ENCODE measurements around the gene FKBP15. TPM values are rescaled to one million over a fixed set of nuclear protein-coding genes. Genes with fewer than 3 reads are reported as not detected.
"Not testable (repeated sequence)": the region's sequence is repeated elsewhere in the genome, so short reads cannot be mapped to it uniquely, and the experiment has no call there.

FKBP15 gene
- total RNA-seq, 4 donors from 2014 or later = 18.1 to 23.0 (median 20.6) TPM

DNA sequence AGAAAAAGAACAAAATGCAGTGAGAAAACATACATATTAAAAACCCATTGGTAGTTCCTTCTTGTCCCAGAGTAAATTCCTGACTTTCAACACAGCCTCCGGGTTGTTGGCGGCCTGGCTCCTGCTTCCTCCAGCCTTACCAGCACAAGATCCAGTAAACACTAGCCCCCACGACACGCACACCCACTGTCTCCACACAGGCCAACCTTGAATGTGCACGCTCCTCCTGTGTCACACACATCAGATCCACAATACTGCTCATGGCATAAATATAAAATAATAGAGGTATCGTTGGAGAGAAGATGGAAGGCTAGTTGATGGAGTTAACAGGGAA lies 72.7 kb downstream of the FKBP15 start:
- peaks cover 0 to 9% (median 0%) of the 10 kb centered on the region in 4 donors for H3K27me3 ChIP-seq
- TF ChIP-seq POLR2A (IDR thresholded peaks at IDR 0.05; ENCODE audit: low read depth) = no peak
- TF ChIP-seq, protein P1, sequence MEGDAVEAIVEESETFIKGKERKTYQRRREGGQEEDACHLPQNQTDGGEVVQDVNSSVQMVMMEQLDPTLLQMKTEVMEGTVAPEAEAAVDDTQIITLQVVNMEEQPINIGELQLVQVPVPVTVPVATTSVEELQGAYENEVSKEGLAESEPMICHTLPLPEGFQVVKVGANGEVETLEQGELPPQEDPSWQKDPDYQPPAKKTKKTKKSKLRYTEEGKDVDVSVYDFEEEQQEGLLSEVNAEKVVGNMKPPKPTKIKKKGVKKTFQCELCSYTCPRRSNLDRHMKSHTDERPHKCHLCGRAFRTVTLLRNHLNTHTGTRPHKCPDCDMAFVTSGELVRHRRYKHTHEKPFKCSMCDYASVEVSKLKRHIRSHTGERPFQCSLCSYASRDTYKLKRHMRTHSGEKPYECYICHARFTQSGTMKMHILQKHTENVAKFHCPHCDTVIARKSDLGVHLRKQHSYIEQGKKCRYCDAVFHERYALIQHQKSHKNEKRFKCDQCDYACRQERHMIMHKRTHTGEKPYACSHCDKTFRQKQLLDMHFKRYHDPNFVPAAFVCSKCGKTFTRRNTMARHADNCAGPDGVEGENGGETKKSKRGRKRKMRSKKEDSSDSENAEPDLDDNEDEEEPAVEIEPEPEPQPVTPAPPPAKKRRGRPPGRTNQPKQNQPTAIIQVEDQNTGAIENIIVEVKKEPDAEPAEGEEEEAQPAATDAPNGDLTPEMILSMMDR (IDR thresholded peaks at IDR 0.05) = no peak
- no peak for TF ChIP-seq POLR2AphosphoS5 (IDR thresholded peaks at IDR 0.05)
- TF ChIP-seq EP300 (IDR thresholded peaks at IDR 0.05) = no peak
- H3K36me3 ChIP-seq = no peaks in the 10 kb centered on the region
- no peak overlapping the region for H3K27ac ChIP-seq (replicated peaks in 1 of 4)
- WGBS = 91% methylated on average over 6 of the region's 6 CpGs
- H3K4me1 ChIP-seq = peaks cover 20 to 28% (median 24%) of the 10 kb centered on the region in 4 donors
- intact Hi-C loops (cut with DNase I) = no loop called here
- H3K4me3 ChIP-seq = no peak overlapping the region
- no peak for DNase-seq (ENCODE audit: extremely low spot score)
- H3K9me3 ChIP-seq = no peaks in the 10 kb centered on the region

DNA sequence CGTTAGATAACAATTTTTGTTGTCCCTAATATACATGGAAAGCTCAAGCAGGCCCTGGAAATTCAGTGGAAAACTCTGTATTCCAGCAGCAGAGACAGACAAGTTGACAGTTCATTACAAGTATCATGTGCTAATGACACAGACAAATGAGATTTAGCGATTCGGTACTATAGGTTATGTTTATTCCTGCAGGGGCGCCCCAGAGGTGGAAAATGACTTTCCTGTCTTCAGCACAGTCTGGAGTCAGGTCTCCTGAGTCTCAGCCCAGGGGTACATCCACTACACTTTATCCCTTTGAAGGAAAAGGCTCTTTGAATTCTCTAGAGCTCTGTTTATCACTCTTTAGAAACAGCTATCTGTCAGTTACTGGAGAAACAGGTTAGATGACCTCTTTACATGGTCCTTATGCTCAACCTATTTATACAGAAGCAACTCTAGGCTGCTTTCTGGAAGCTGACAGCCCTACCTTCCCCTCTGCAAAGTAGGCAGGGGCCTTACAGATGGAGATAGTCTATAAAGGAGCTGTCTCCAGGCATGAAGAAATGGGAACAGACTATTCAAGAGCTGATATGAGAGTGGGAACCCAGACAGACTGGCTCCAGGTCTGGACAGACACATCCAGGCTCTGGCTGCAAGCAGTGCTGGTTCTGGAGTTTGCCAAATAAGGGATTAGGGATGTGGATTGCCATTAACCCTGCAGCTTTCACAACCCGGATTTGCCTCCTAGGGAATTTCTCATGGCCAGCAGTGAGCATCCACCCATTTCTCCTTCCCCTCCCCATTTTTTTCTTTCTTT lies 77.4 kb downstream of the FKBP15 start:
- H3K36me3 ChIP-seq = no peaks in the 10 kb centered on the region
- DNase-seq (ENCODE audit: extremely low spot score) = no peak
- no peak overlapping the region for H3K27ac ChIP-seq (replicated peaks in 1 of 4)
- peaks cover 0 to 9% (median 0%) of the 10 kb centered on the region in 4 donors for H3K27me3 ChIP-seq
- intact Hi-C loops (cut with DNase I) = no loop called here
- H3K4me3 ChIP-seq = no peak overlapping the region
- H3K9me3 ChIP-seq = peaks cover 0 to 6% (median 2%) of the 10 kb centered on the region in 4 donors
- H3K4me1 ChIP-seq = no peaks in the 10 kb centered on the region
- 69% methylated on average over 5 of the region's 5 CpGs for WGBS
- TF ChIP-seq POLR2AphosphoS5 (IDR thresholded peaks at IDR 0.05) = no peak
- no peak for TF ChIP-seq POLR2A (IDR thresholded peaks at IDR 0.05; ENCODE audit: low read depth)
- TF ChIP-seq, protein P1 (IDR thresholded peaks at IDR 0.05) = no peak
- TF ChIP-seq EP300 (IDR thresholded peaks at IDR 0.05) = no peak

DNA sequence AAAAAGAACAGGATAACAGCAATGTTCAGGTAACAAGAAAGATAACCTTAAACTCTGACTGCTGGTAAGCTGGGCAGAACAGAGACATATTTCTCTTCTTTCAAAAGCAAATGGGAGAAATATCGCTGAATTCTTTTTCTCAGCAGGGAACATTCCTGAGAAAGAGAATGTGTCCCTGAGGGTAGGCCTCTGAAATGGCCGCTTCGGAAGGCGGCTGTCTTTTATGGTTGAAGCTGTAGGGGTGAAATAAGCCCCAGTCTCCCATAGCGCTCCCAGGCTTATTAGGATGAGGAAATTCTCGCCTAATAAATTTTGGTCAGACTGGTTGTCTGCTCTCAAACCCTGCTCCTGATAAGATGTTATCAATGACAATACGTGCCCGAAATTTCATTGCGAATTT lies 80.2 kb downstream of the FKBP15 start:
- H3K9me3 ChIP-seq; H3K4me1 ChIP-seq; intact Hi-C loops (cut with DNase I); DNase-seq (ENCODE audit: extremely low spot score); H3K27ac ChIP-seq (replicated peaks in 1 of 4); H3K4me3 ChIP-seq; H3K36me3 ChIP-seq; H3K27me3 ChIP-seq: not testable (repeated sequence)
- WGBS = 91% methylated on average over 9 of the region's 9 CpGs

DNA sequence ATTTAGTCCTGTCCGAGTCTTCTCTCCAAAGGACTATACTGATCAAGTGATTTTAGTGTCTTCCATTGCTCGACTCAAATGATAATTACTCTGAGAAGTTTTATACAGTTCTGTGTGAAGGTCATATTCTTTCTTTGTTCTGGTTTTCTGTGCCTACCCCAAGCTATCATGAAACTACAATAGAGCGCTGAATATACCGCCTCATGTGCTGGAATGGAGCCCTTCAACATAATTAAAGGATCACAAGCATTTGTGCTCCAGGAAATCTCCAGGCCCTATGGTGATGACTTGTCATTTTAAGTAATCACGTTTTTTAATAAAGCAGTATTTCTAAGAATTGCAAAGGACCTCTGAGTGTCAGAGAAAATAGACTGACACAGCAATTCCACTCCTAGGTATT lies 81.1 kb downstream of the FKBP15 start:
- H3K4me1 ChIP-seq = no peaks in the 10 kb centered on the region
- H3K4me3 ChIP-seq = no peak overlapping the region
- no peak overlapping the region for H3K27ac ChIP-seq (replicated peaks in 1 of 4)
- WGBS = 69% methylated on average over 5 of the region's 5 CpGs
- peaks cover 0 to 6% (median 2%) of the 10 kb centered on the region in 4 donors for H3K9me3 ChIP-seq
- TF ChIP-seq, protein P1 (IDR thresholded peaks at IDR 0.05) = no peak
- TF ChIP-seq POLR2AphosphoS5 (IDR thresholded peaks at IDR 0.05) (no peak), POLR2A (IDR thresholded peaks at IDR 0.05; ENCODE audit: low read depth) (no peak), EP300 (IDR thresholded peaks at IDR 0.05) (no peak)
- H3K27me3 ChIP-seq = peaks cover 0 to 6% (median 0%) of the 10 kb centered on the region in 4 donors
- intact Hi-C loops (cut with DNase I) = no loop called here
- H3K36me3 ChIP-seq = no peaks in the 10 kb centered on the region
- DNase-seq (ENCODE audit: extremely low spot score) = no peak

DNA sequence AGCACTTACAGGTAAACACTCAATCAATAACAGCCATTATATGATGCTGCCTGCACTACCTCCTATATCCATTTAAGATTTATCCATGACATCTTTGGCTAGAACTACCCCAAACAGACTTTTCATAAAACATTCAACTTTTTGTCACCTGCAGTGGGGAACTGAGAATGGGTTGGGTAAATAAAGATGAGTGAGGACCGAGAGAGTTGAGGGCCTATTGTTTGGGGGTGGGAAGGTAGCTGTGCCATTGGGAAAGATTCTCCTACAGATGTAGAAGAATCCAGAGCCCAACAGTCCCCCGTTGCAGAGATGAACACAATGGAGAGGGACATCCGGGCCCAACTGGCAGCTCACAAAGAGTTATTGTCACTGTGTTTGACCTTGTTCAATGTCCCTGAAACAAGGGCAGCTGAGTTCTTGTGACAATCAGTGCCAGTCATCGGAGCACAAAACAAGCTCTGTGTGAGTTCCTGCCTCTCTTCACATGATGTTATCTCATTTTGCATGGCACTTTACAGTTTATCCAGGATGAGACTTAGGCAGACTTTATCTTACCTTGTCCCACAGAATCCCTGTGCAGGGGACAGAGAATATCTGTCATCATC lies 81.8 kb downstream of the FKBP15 start:
- WGBS = 56% methylated on average over 4 of the region's 4 CpGs
- H3K27ac ChIP-seq (replicated peaks in 1 of 4) = no peak overlapping the region
- no peak overlapping the region for H3K4me3 ChIP-seq
- DNase-seq (ENCODE audit: extremely low spot score) = no peak
- peaks cover 0 to 3% (median 0%) of the 10 kb centered on the region in 4 donors for H3K27me3 ChIP-seq
- TF ChIP-seq POLR2AphosphoS5 (IDR thresholded peaks at IDR 0.05) = no peak
- TF ChIP-seq, protein P1 (IDR thresholded peaks at IDR 0.05) = no peak
- TF ChIP-seq POLR2A (IDR thresholded peaks at IDR 0.05; ENCODE audit: low read depth) = no peak
- no peak for TF ChIP-seq EP300 (IDR thresholded peaks at IDR 0.05)
- no peaks in the 10 kb centered on the region for H3K36me3 ChIP-seq
- peaks cover 0 to 6% (median 2%) of the 10 kb centered on the region in 4 donors for H3K9me3 ChIP-seq
- intact Hi-C loops (cut with DNase I) = no loop called here
- H3K4me1 ChIP-seq = no peaks in the 10 kb centered on the region

Measured in esophagus muscularis mucosa (tissue), 4 donors.